ENCODE measurements around the gene BROX.

Gene BROX, protein sequence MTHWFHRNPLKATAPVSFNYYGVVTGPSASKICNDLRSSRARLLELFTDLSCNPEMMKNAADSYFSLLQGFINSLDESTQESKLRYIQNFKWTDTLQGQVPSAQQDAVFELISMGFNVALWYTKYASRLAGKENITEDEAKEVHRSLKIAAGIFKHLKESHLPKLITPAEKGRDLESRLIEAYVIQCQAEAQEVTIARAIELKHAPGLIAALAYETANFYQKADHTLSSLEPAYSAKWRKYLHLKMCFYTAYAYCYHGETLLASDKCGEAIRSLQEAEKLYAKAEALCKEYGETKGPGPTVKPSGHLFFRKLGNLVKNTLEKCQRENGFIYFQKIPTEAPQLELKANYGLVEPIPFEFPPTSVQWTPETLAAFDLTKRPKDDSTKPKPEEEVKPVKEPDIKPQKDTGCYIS

DNA sequence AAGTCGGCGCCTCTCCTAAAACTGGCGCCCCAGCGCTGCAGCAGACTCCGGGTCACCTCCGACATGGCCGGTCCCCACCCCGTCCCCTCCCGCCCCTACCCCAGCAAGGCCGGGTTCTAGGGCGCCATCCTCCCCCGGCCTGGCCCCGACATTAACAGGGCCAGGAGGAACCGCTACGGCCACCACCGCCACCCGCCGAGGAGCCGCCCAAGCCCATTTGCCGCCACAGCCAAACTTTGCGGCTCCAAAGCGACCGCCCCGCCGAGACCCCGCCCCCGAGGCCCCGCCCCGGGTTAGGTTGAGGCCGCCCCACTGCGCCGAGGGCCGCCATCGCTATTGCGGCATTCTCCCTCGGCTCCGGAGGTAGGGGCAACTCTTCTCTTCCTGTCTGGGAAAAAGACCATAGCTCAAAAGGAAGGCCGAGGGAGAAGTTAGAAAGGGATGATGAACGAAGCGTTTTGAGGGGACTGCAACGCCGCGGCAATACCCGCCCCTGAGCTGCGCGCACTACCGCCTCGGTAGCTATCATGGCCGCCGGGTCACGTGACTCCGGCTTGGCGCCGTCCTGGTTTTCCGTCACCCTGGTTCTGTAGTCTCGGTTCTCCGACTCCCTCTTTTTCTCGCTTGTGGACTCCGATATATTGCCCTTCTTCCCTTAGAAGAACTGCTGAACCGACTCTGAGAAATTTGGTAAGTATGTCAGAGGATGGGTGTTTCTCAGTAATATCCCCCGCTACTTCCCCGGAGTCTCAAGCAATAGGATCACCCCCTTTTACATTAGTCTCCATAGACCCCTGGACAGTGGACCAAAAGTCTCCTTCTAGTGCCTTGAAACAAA, at the start of gene BROX, which contains the start of gene AIDA:
Gene BROX (plus strand): TSS at position 312 of the 838 bp plus-strand sequence. CDS start 3,136 bp downstream, outside the sequence.
Gene AIDA (minus strand): TSS at position 239 of the 838 bp plus-strand sequence. CDS start 174 bp downstream, at position 65.
- no peak for FAIRE-seq

DNA sequence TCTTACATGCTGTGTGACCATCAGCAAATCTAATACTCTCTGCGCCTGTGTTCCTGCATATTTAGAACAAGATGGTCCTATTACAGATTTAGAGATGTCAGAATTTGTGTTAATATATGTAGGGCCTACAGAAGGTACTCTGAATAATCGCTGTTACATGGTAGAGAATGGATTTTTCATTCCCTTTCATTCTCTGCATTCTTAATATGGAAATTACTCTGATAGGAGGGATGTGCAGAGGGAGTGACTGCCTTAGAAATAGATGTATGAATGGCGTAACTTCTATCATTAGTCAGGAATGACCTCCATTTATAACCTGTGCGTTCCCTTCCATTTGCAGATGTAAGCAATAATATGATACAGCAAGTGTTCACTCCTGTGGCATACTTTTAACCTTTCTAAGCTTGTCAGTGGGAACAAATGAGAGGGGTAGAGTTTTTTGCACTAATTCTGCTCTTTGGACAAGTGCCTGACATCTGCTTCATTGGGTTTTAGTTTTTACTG, 48.9 kb upstream of the BROX start:
- no peak for FAIRE-seq

GRCh38 chr1:222665964-222666363, 46.4 kb upstream of the BROX start:
- no peak for FAIRE-seq

DNA sequence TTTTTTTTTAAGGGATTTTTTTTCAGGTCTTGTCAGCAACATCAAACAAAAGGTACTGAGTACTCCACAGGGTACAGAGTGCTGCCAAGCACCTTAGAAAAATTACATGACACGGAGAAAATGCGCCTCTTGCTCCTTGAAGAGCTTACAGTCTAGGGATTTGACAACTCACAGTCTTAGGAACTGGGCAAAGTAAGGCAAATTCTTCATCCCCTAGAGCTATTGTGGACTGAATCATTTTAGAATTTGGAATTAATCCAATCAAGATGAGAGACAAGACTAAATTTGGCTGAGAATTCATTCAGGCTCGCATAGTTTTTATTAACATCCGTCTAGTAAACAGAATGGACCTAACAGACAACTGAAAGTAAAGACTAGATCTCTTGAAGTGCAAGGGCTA, 44.2 kb upstream of the BROX start:
- peak; percentile 45 for FAIRE-seq

DNA sequence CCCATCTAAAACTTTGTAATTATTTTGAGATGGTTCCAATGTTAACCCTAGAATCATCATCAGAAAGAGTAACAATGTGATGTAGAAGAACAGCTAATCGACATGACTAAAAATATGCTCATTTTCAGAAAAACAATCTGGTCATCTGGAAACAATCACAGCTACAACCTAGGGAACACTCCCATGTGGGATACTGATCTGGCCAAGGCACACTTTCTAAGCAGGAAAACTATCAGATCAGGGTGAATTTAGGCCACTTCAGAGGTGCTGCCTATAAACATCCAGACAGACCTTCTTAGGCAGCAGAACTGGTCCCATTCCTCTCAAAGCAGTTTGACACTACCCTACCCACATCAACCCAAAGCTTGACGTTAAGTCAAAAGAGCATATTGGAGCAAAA, 43.3 kb upstream of the BROX start:
- peak; percentile 98 for FAIRE-seq

GRCh38 chr1:222670110-222670509, 42.3 kb upstream of the BROX start:
- FAIRE-seq: no peak

GRCh38 chr1:222680080-222680479, 32.3 kb upstream of the BROX start:
- no peak for FAIRE-seq

GRCh38 chr1:222691016-222691415, 21.3 kb upstream of the BROX start:
- FAIRE-seq: no peak

GRCh38 chr1:222694927-222695326, 17.4 kb upstream of the BROX start:
- FAIRE-seq: no peak

DNA sequence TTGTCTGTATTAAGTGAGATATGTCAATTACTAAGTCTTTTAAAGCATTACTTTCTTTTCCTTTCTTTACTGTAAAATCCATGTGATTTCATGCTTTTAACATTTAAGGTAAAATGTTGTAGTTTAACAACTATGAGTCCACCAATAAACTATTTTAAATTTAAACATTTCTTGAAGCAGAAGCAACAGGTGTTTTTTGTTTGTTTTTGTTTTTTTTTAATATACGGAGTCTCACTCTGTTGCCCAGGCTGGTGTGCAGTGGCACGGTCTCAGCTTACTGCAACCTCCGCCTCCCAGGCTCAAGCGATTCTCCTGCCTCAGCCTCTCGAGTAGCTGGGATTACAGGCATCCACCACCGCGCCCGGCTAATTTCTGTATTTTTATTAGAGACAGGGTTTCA, 15.6 kb upstream of the BROX start:
- FAIRE-seq: no peak

DNA sequence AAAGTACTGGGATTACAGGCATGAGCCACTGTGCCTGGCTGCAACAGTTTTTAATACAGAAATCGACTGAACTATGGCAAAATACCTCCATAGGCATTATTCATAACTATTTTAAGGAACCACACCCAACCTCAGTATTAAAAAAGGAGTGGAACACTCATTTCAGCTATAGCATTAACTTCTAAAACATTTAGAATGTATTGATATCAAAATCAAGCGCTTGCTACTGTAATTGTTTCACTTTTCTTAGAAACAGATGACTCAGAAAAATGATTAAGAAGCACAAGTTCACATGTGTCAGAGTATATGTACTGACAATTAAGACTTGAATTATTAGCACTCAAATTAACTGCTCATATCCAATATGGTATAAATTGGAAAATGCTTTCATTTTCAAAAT, 15.2 kb upstream of the BROX start:
- FAIRE-seq: no peak

DNA sequence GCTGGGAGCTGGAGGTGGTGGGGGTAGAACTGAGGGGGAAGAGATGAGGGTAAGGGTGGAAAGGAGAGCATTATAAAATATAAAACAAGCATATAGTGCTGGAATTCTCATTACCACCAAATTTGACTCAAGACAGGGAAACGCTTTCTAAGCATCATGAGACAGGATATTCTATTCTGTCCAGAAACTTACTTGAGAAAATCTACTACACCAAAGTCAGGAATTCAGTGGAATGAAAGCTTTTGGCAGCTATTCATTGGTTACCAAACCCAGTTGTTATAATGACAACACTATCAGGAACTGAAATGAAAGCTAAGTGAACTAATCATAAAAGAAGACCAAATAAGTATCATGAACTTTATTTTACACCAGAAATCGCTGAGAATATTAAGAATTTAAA, 14.5 kb upstream of the BROX start:
- FAIRE-seq: no peak

GRCh38 chr1:222702210-222702609, 10.2 kb upstream of the BROX start:
- FAIRE-seq: no peak

GRCh38 chr1:222704260-222704659, 8.1 kb upstream of the BROX start:
- no peak for FAIRE-seq

DNA sequence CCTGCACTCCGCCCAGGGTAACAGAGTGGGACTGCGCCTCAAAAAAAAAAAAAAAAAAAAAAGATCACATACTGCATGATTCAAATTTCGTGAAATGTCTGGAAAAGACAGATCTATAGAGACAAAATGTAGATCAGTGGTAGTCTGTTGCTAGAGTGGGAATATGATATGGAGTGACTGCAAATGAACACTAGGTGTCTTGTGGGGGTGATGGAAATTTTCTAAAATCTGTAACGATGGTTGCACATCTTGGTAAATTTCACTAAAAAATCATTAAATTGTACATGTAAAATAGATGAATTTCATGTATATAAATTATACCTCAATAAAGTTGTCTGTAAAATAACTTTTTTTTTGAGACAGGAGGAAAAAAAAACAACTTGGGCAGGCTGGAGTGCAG, 5.5 kb upstream of the BROX start:
- no peak for FAIRE-seq

DNA sequence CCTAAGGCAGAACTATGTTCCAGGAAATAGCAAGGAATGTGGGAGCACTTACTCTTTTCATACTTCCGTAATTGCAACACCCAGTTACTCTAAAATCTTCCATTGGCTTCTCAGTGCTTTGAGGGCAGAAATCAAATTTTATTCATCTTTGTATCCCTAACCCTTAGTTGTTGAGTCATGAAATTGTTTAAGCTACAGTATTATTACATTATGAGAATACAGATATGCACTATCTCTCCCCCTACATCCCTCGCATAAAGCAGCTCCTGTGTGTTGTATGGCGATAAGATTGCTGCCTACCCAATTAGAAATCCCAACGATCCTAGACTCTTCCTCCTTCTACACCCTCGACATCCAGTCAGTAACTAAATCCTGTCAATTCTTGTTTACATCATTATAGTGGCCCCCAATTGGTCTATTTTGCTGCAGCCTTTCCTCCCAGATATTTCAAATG, 2.6 kb upstream of the BROX start:
- FAIRE-seq: no peak

DNA sequence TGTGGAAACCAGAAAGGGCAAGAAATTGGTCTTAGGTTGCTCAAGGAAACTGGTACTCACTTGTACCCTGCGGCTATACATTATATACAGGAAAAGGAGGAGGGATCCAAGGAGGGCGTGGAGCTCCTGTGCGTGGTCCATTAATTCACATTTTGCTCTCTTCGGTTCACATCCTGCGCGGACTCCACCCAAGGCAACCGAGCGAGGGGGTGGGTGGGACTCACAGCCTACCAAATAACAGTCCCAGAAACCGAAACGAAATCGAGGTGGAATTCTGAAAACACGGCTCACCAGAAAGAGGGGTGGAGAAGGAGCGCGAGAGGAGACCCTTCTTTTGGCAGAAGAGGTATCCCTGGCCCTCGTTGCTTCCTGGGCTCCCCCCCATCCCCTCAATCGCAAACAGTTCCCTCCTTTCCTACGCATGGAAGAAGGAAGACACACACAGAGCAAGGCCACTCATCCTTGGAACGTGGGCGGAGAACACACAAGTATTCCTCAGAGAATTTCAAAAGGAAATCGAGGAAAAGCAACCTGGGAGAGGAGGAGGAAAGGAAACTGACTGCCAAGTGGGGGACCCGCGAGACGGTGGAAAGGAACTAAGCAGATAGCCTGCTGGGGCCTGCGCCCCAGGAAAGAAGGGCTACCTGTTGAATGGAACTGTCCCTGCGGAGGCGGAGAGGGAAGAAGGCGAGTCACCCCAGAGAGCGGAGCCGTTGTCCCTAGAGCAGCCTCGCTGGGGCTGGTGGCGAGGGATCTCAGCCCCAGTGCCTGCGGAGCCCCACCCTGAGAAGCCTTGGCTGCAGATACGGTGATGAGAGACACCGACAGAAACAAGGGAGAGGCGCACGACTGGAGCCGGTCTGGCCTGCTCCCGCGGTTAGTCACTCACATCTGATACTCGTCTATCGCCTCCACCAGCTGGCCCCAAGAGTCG, 778 bp upstream of the BROX start:
- no peak for FAIRE-seq

- peak; percentile 71 for FAIRE-seq
Observed at GRCh38 chr1:222713091-222713961, 962 bp downstream of the BROX start.

DNA sequence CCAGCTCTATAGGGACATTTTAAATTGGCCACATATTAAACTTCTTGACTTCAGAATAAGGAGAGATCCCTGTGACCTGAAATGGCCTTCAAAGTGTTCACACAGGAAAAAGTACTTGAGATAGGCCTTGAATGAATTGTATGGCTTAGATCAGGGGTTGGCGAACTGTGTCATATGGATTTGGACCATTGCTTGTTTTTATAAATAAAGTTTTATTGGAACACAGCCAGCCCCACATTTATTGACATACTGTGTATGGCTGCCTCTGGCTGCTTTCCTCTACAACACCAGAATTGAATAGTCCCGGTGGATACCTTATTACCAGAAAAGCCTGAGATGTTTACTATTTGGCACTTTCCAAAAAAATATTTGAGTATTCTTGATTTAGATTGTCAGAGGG, 4.0 kb downstream of the BROX start:
- no peak for FAIRE-seq

DNA sequence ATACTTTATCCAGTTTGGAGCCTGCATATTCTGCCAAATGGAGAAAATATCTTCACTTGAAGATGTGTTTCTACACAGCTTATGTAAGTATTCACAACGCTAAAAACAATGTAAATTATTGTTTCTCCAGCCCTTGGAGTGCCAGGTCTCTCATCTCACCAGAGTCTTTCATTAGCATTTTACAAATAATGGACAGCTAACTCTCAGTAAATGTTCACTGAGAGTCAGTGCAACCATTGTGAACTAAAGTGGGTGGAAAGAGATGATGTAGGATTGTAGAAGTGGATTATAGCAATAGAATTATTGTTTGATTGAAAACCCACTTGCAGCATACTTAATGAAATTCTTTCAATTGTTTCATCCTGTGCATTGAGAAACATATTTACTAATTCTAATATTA, 16.4 kb downstream of the BROX start:
- FAIRE-seq: no peak

GRCh38 chr1:222730866-222731265, 18.5 kb downstream of the BROX start:
- FAIRE-seq: no peak
